H9 (cell line): ENCODE data around the gene GABBR2. TPM values are rescaled to one million over a fixed set of nuclear protein-coding genes. Genes with fewer than 3 reads are reported as not detected.

Source experiments
- DNase-seq: peaks from one replicate; pipeline ENCODE4 v3.0.0-alpha.2; 2017
- H2AFZ ChIP-seq: one replicate; pipeline ENCODE4 v1.6.1; 2013; ENCODE audit warnings: mild to moderate bottlenecking, low read length, control low read depth, moderate library complexity
- H2AK5ac ChIP-seq: 2 replicates; pipeline ENCODE4 v1.6.1; 2013; ENCODE audit warnings: low read length, control low read depth, mixed read lengths; ENCODE audit not compliant: insufficient read length
- H2BK120ac ChIP-seq: one replicate; pipeline ENCODE4 v1.6.1; 2013; ENCODE audit warnings: low read depth, mild to moderate bottlenecking, low read length, control low read depth, inconsistent platforms; ENCODE audit not compliant: poor library complexity, severe bottlenecking
- H2BK12ac ChIP-seq: 2 replicates; pipeline ENCODE4 v1.6.1; 2013; ENCODE audit warnings: low read length, control low read depth, mixed read lengths, low read depth; ENCODE audit not compliant: insufficient read length
- H2BK15ac ChIP-seq: 2 replicates; pipeline ENCODE4 v1.6.1; 2013; ENCODE audit warnings: low read depth, low read length, control low read depth
- H2BK20ac ChIP-seq: one replicate; pipeline ENCODE4 v1.6.1; 2013; ENCODE audit warnings: low read depth, mild to moderate bottlenecking, low read length, control low read depth, inconsistent platforms; ENCODE audit not compliant: poor library complexity, severe bottlenecking
- H2BK5ac ChIP-seq: 2 replicates; pipeline ENCODE4 v1.6.1; 2013; ENCODE audit warnings: low read length, control low read depth, mixed read lengths; ENCODE audit not compliant: insufficient read length
- H3K14ac ChIP-seq: 2 replicates; pipeline ENCODE4 v1.6.1; 2013; ENCODE audit warnings: low read length, control low read depth; ENCODE audit not compliant: insufficient read depth
- H3K18ac ChIP-seq: 2 replicates; pipeline ENCODE4 v1.6.1; 2013; ENCODE audit warnings: low read depth, mild to moderate bottlenecking, mixed read lengths, low read length, control low read depth; ENCODE audit not compliant: insufficient read length
- H3K23ac ChIP-seq: 2 replicates; pipeline ENCODE4 v1.6.1; 2013; ENCODE audit warnings: low read length, control low read depth, mixed read lengths, low read depth; ENCODE audit not compliant: insufficient read length
- H3K23me2 ChIP-seq: 2 replicates; pipeline ENCODE4 v1.6.1; 2013; ENCODE audit warnings: low read depth, mild to moderate bottlenecking, mixed read lengths, low read length, control low read depth; ENCODE audit not compliant: insufficient read length, poor library complexity, severe bottlenecking
- H3K27ac ChIP-seq: 2 replicates; pipeline ENCODE4 v1.5.1; 2013; ENCODE audit warnings: low read length, control low read depth, mixed read lengths, low read depth; ENCODE audit not compliant: insufficient read length
- H3K27me3 ChIP-seq: 2 replicates; pipeline ENCODE4 v1.6.1; 2013; ENCODE audit warnings: low read length, control low read depth, inconsistent platforms; ENCODE audit not compliant: insufficient read depth
- H3K4ac ChIP-seq: 2 replicates; pipeline ENCODE4 v1.6.1; 2013; ENCODE audit warnings: low read depth, mild to moderate bottlenecking, control low read depth, inconsistent platforms, low read length, moderate library complexity
- H3K4me1 ChIP-seq: 2 replicates; pipeline ENCODE4 v1.6.1; 2013; ENCODE audit warnings: low read length, control low read depth, inconsistent platforms; ENCODE audit not compliant: insufficient read depth
- H3K4me2 ChIP-seq: 2 replicates; pipeline ENCODE4 v1.6.1; 2013; ENCODE audit warnings: low read length, control low read depth, mixed read lengths; ENCODE audit not compliant: insufficient read length, insufficient read depth
- H3K56ac ChIP-seq: 2 replicates; pipeline ENCODE4 v1.6.1; 2013; ENCODE audit warnings: low read depth, mild to moderate bottlenecking, mixed read lengths, low read length, control low read depth; ENCODE audit not compliant: insufficient read length
- H3K79me1 ChIP-seq: 2 replicates; pipeline ENCODE4 v1.6.1; 2013; ENCODE audit warnings: low read depth, mild to moderate bottlenecking, moderate library complexity, low read length, control low read depth, inconsistent platforms; ENCODE audit not compliant: insufficient read depth, poor library complexity, severe bottlenecking
- H3K79me2 ChIP-seq: 2 replicates; pipeline ENCODE4 v1.6.1; 2013; ENCODE audit warnings: low read length, control low read depth, inconsistent platforms; ENCODE audit not compliant: insufficient read depth
- H3K9ac ChIP-seq: 2 replicates; pipeline ENCODE4 v1.6.1; 2013; ENCODE audit warnings: low read length, control low read depth, mixed read lengths; ENCODE audit not compliant: insufficient read length; ENCODE audit errors: extremely low read depth
- H3K9me3 ChIP-seq: one replicate; pipeline ENCODE4 v1.6.1; 2013; ENCODE audit warnings: low read depth, low read length, inconsistent platforms; ENCODE audit not compliant: control insufficient read depth
- H3T11ph ChIP-seq: one replicate; pipeline ENCODE4 v1.6.1; 2013; ENCODE audit warnings: mild to moderate bottlenecking, low read length, control low read depth, inconsistent platforms
- H4K20me1 ChIP-seq: one replicate; pipeline ENCODE4 v1.6.1; 2013; ENCODE audit not compliant: control insufficient read depth, insufficient read length, insufficient read depth
- H4K5ac ChIP-seq: 2 replicates; pipeline ENCODE4 v1.6.1; 2013; ENCODE audit warnings: low read depth, mild to moderate bottlenecking, mixed read lengths, low read length, control low read depth; ENCODE audit not compliant: insufficient read length
- H4K8ac ChIP-seq: replicated peaks from 2 replicates; pipeline ENCODE4 v1.6.1; 2013; ENCODE audit warnings: low read length, control low read depth, mixed read lengths, low read depth; ENCODE audit not compliant: insufficient read length
- H4K91ac ChIP-seq: 2 replicates; pipeline ENCODE4 v1.6.1; 2013; ENCODE audit warnings: low read depth, mild to moderate bottlenecking, moderate library complexity, mixed read lengths, low read length, control low read depth; ENCODE audit not compliant: insufficient read length
- H3K27ac Mint-ChIP-seq, 3 experiments: 2 replicates in 2 of 3; 3 replicates in 1 of 3; pipeline ENCODE4 v1.8.0; 2020 to 2021; ENCODE audit warnings: mixed read lengths in 3 of 3, mild to moderate bottlenecking in 1 of 3, moderate library complexity in 1 of 3
- H3K27me3 Mint-ChIP-seq: 2 replicates; pipeline ENCODE4 v1.8.0; 2021; ENCODE audit warnings: low read depth, mild to moderate bottlenecking, moderate library complexity, mixed read lengths
- H3K36me3 Mint-ChIP-seq, 3 experiments: 2 replicates in 2 of 3; 3 replicates in 1 of 3; pipeline ENCODE4 v1.8.0; 2020 to 2021; ENCODE audit warnings: low read depth in 3 of 3, mixed read lengths in 3 of 3; ENCODE audit not compliant: insufficient read depth in 1 of 3
- H3K4me1 Mint-ChIP-seq, 2 experiments: 2 replicates each; pipeline ENCODE4 v1.8.0; 2020; ENCODE audit warnings: mixed read lengths in 2 of 2
- H3K4me3 Mint-ChIP-seq, 2 experiments: 2 replicates in 1 of 2; 3 replicates in 1 of 2; pipeline ENCODE4 v1.8.0; 2020 to 2021; ENCODE audit warnings: mild to moderate bottlenecking in 2 of 2, mixed read lengths in 2 of 2, moderate library complexity in 1 of 2
- H3K9me3 Mint-ChIP-seq, 2 experiments: 2 replicates in 1 of 2; 3 replicates in 1 of 2; pipeline ENCODE4 v1.8.0; 2020; ENCODE audit warnings: mild to moderate bottlenecking in 2 of 2, mixed read lengths in 2 of 2, moderate library complexity in 1 of 2
- CTCF ChIP-seq: fragments of 200-600 bp; sonication (generic); conservative IDR thresholded peaks from 3 replicates; pipeline ENCODE4 v1.8.0; 2021; ENCODE audit warnings: antibody characterized with exemption, mild to moderate bottlenecking
- WGBS: extraction: QIAGEN DNeasy Blood & Tissue Kit; methylation state at CpG from one replicate; pipeline ENCODE4 v1.1.7; 2013; ENCODE audit warnings: missing lambda C conversion rate, low lambda C conversion rate, mixed read lengths; ENCODE audit not compliant: insufficient read length; ENCODE audit errors: extremely low coverage; 5-methylcytosine and 5-hydroxymethylcytosine counted together
- total RNA-seq: library from RNA; stranded (reverse); gene quantifications from 2 replicates; pipeline ENCODE4 v1.2.1, GENCODE V29; 2021

GABBR2 gene
- total RNA-seq, 1 experiment from 2014 or later = 0.66 TPM

DNA sequence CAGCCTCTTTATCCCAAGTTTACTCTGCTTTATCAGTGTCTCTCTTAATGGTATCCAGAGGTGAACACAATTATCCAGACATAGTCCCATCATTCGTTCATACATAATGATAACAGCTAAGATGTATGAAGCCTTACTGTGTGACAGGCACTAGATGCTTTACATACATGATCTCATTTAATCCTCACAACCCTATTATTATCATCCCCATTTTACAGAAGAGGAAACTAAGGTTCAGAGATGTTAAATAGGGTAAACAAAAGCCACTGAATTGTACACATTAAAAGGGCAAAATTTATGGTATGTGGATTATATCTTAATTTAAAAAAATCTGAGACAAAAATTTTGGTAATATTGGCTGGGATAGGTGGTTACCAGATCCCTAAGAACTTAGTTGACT, 329.2 kb downstream of the GABBR2 start:
- Histone ChIP-seq H3K4me1 (peaks cover 3% of the 10 kb centered on the region; the same call in 1 of the 2 replicates), H2AK5ac (no peak overlapping the region), H3K56ac (no peak overlapping the region), H3K9me3 (no peaks in the 10 kb centered on the region), H3K9ac (no peak overlapping the region), H4K20me1 (no peaks in the 10 kb centered on the region), H3K27me3 (no peaks in the 10 kb centered on the region), H3K79me1 (no peaks in the 10 kb centered on the region), H2BK15ac (no peak overlapping the region), H2BK20ac (no peak overlapping the region), H3K4me2 (no peak overlapping the region), H3K18ac (no peak overlapping the region), H4K91ac (no peak overlapping the region), H2BK120ac (no peak overlapping the region), H2BK5ac (no peak overlapping the region), H3K27ac (no peak overlapping the region), H3K23ac (no peak overlapping the region), H4K8ac (no peak overlapping the region), H3T11ph (no peak overlapping the region), H2BK12ac (no peak overlapping the region), H3K79me2 (no peaks in the 10 kb centered on the region), H3K4ac (no peak overlapping the region), H3K23me2 (no peaks in the 10 kb centered on the region), H2AFZ (no peak overlapping the region), H4K5ac (no peak overlapping the region), H3K14ac (no peak overlapping the region)
- no peak for DNase-seq
- Mint-ChIP-seq H3K27me3 (no peaks in the 10 kb centered on the region), H3K4me3 (no peak overlapping the region), H3K9me3 (no peaks in the 10 kb centered on the region), H3K27ac (no peak overlapping the region; a peak in 1 of 7 replicates), H3K4me1 (peaks cover 15 to 16% of the 10 kb centered on the region in 2 experiments), H3K36me3 (no peaks in the 10 kb centered on the region)
- no peak for TF ChIP-seq CTCF
- no CpG with 5 or more reads among the region's 1 CpG for WGBS
